IMR-90 (cell line): ENCODE measurements around the gene CNPY4. TPM values are rescaled to one million over a fixed set of nuclear protein-coding genes. Genes with fewer than 3 reads are reported as not detected.

Experiments
- ATAC-seq: fragments of 200-7000 bp; cut with Tn5 transposase; 2 replicates; pipeline ENCODE4 v1.9.1; 2020; ENCODE audit warnings: low read depth, mild to moderate bottlenecking, moderate library complexity
- BruUV-seq: library from RNA; stranded (reverse); fragments of 400-500 nt; replicated peaks from 2 replicates; lab custom pipeline; 2021; lab: Mats Ljungman, UMichigan
- CTCF ChIA-PET: fragments of 300-600 bp; formaldehyde crosslinking; extraction: SDS; loops from one replicate; lab custom pipeline; 2021; ENCODE audit warnings: antibody characterized with exemption; lab: Yijun Ruan, JAX
- POLR2A ChIA-PET: fragments of 300-600 bp; sonication (Branson Sonifier 250); formaldehyde crosslinking; loops from one replicate; lab custom pipeline; 2022; ENCODE audit warnings: antibody characterized with exemption; ENCODE audit not compliant: unreplicated experiment; lab: Charles Lee
- DNase-seq: peaks from one replicate; pipeline ENCODE4 v3.0.0; 2013
- H2AFZ ChIP-seq: replicated peaks from 2 replicates; pipeline ENCODE3; 2013; ENCODE audit warnings: low read length, mild to moderate bottlenecking; ENCODE audit not compliant: poor library complexity
- H2AK5ac ChIP-seq: 2 replicates; pipeline ENCODE4 v1.6.1; 2013; ENCODE audit warnings: low read depth, low read length, inconsistent platforms
- H2AK9ac ChIP-seq: replicated peaks from 2 replicates; pipeline ENCODE3; 2013; ENCODE audit warnings: mild to moderate bottlenecking, low read depth, low read length, moderate library complexity; ENCODE audit not compliant: poor library complexity
- H2BK120ac ChIP-seq: 2 replicates; pipeline ENCODE4 v1.6.1; 2013; ENCODE audit warnings: low read depth, low read length, inconsistent platforms
- H2BK15ac ChIP-seq: 3 replicates; pipeline ENCODE4 v1.6.1; 2013; ENCODE audit warnings: low read depth, low read length, inconsistent platforms
- H2BK20ac ChIP-seq: 2 replicates; pipeline ENCODE4 v1.6.1; 2013; ENCODE audit warnings: low read depth, mild to moderate bottlenecking, inconsistent platforms, low read length, moderate library complexity
- H2BK5ac ChIP-seq: 2 replicates; pipeline ENCODE4 v1.6.1; 2013; ENCODE audit warnings: mild to moderate bottlenecking, low read depth, low read length, inconsistent platforms; ENCODE audit not compliant: poor library complexity, severe bottlenecking
- H3K14ac ChIP-seq: replicated peaks from 2 replicates; pipeline ENCODE4 v1.6.1; 2013; ENCODE audit warnings: low read depth, low read length, inconsistent platforms
- H3K18ac ChIP-seq: 2 replicates; pipeline ENCODE4 v1.6.1; 2013; ENCODE audit warnings: low read depth, low read length, control low read depth
- H3K23ac ChIP-seq: 2 replicates; pipeline ENCODE4 v1.6.1; 2013; ENCODE audit warnings: low read depth, low read length, inconsistent platforms
- H3K27ac ChIP-seq: 2 replicates; pipeline ENCODE4 v1.5.1; 2013; ENCODE audit warnings: mild to moderate bottlenecking, control low read depth, low read length; ENCODE audit not compliant: insufficient read depth
- H3K27me3 ChIP-seq: 2 replicates; pipeline ENCODE4 v1.6.1; 2013; ENCODE audit warnings: low read length; ENCODE audit not compliant: control insufficient read depth, insufficient read depth
- H3K36me3 ChIP-seq: 2 replicates; pipeline ENCODE4 v1.6.1; 2013; ENCODE audit warnings: low read length, mixed read lengths; ENCODE audit not compliant: control insufficient read depth, insufficient read depth
- H3K4ac ChIP-seq: 2 replicates; pipeline ENCODE4 v1.6.1; 2013; ENCODE audit warnings: low read depth, low read length, inconsistent platforms
- H3K4me1 ChIP-seq: 2 replicates; pipeline ENCODE4 v1.6.1; 2013; ENCODE audit warnings: low read length, mixed read lengths; ENCODE audit not compliant: control insufficient read depth, insufficient read depth
- H3K4me2 ChIP-seq: 2 replicates; pipeline ENCODE4 v1.6.1; 2013; ENCODE audit warnings: low read depth, mild to moderate bottlenecking, control low read depth, low read length, moderate library complexity
- H3K4me3 ChIP-seq: 2 replicates; pipeline ENCODE4 v1.5.1; 2013; ENCODE audit warnings: low read depth, mild to moderate bottlenecking, control low read depth, low read length, moderate library complexity; ENCODE audit not compliant: insufficient read depth
- H3K56ac ChIP-seq: 2 replicates; pipeline ENCODE4 v1.6.1; 2013; ENCODE audit warnings: low read length, inconsistent platforms; ENCODE audit not compliant: insufficient read depth; ENCODE audit errors: extremely low read depth
- H3K79me1 ChIP-seq, 2 experiments: 2 replicates each; pipeline ENCODE4 v1.6.1; 2013; ENCODE audit warnings: low read length in 2 of 2, inconsistent platforms in 1 of 2, low read depth in 1 of 2
- H3K9ac ChIP-seq: 2 replicates; pipeline ENCODE4 v1.6.1; 2013; ENCODE audit warnings: low read depth, low read length, control low read depth
- H3K9me1 ChIP-seq: 2 replicates; pipeline ENCODE4 v1.6.1; 2013; ENCODE audit warnings: low read length, inconsistent platforms; ENCODE audit not compliant: insufficient read depth
- H3K9me3 ChIP-seq: 2 replicates; pipeline ENCODE4 v1.6.1; 2013; ENCODE audit warnings: low read length; ENCODE audit not compliant: control insufficient read depth, insufficient read depth
- H4K20me1 ChIP-seq: 2 replicates; pipeline ENCODE4 v1.6.1; 2013; ENCODE audit warnings: low read length, inconsistent platforms; ENCODE audit not compliant: insufficient read depth
- H4K5ac ChIP-seq: 2 replicates; pipeline ENCODE4 v1.6.1; 2013; ENCODE audit warnings: mild to moderate bottlenecking, low read depth, low read length, control low read depth
- H4K8ac ChIP-seq, 2 experiments: 2 replicates each; pipeline ENCODE4 v1.6.1; 2013; ENCODE audit warnings: low read depth in 2 of 2, low read length in 2 of 2, control low read depth in 1 of 2, inconsistent platforms in 1 of 2
- H4K91ac ChIP-seq: 2 replicates; pipeline ENCODE4 v1.6.1; 2013; ENCODE audit warnings: low read depth, low read length, inconsistent platforms; ENCODE audit not compliant: insufficient read depth
- BHLHE40 ChIP-seq: fragments of 150-350 bp; IDR thresholded peaks from 2 replicates; pipeline ENCODE4 v1.6.1; 2016; ENCODE audit warnings: mild to moderate bottlenecking, low read depth, low read length
- ELK1 ChIP-seq: fragments of 150-350 bp; IDR thresholded peaks from 2 replicates; pipeline ENCODE4 v1.6.1; 2016; ENCODE audit warnings: low read depth, mild to moderate bottlenecking, low read length, moderate library complexity, borderline replicate concordance
- MAZ ChIP-seq: IDR thresholded peaks from 2 replicates; pipeline ENCODE4 v1.6.1; 2012; ENCODE audit warnings: low read depth, mild to moderate bottlenecking, low read length, improper control_type of control experiment, moderate library complexity, borderline replicate concordance
- POLR2A ChIP-seq: IDR thresholded peaks from 2 replicates; pipeline ENCODE4 v1.6.1; 2012; ENCODE audit warnings: mild to moderate bottlenecking, low read depth, low read length
- RAD21 ChIP-seq: IDR thresholded peaks from 2 replicates; pipeline ENCODE4 v1.6.1; 2012; ENCODE audit warnings: low read length, improper control_type of control experiment
- RFX5 ChIP-seq: IDR thresholded peaks from 2 replicates; pipeline ENCODE4 v1.8.0; 2012; ENCODE audit warnings: low read depth, mild to moderate bottlenecking, low read length, moderate library complexity
- USF2 ChIP-seq: fragments of 150-350 bp; IDR thresholded peaks from 2 replicates; pipeline ENCODE4 v1.6.1; 2017; ENCODE audit warnings: mild to moderate bottlenecking, antibody characterized with exemption, low read length, low read depth
- WGBS, 2 experiments: methylation state at CpG; one replicate each; pipeline versions ENCODE4 v1.1.5 to v1.1.7; 2013; ENCODE audit warnings: missing lambda C conversion rate in 2 of 2; ENCODE audit not compliant: insufficient read length in 1 of 2; ENCODE audit errors: extremely low coverage in 2 of 2; 5-methylcytosine and 5-hydroxymethylcytosine counted together
- dilution Hi-C: fragments of 300-500 bp; cut with HindIII; formaldehyde crosslinking; loops from one replicate; pipeline ENCODE4 v1.14.3; 2018; ENCODE audit warnings: low sequenced_read_pairs; ENCODE audit not compliant: unreplicated experiment
- in situ Hi-C: fragments of 300-500 bp; cut with MboI; formaldehyde crosslinking; loops from 3 replicates; pipeline ENCODE4 v1.14.3; 2019; ENCODE audit warnings: low sequenced_read_pairs, inconsistent platforms, mixed read lengths
- intact Hi-C: fragments of 100-400 bp; cut with micrococcal nuclease; formaldehyde crosslinking; loops from 2 replicates; pipeline ENCODE4 v1.10.0; 2022
- polyA plus RNA-seq, 3 experiments: library from polyadenylated mRNA; depleted of rRNA; stranded (reverse); fragments of >200 nt; gene quantifications; 2 replicates each; pipeline ENCODE4 v1.2.3, GENCODE V29; 2012; ENCODE audit warnings: low replicate concordance in 1 of 3
- total RNA-seq: library from RNA; depleted of rRNA; stranded (reverse); fragments of >200 nt; gene quantifications from 2 replicates; pipeline ENCODE4 v1.2.3, GENCODE V29; 2012

The CNPY4 gene
- total and polyA plus RNA-seq, 2 of the 4 experiments (the other 2 are of a cell fraction): 13.3 to 21.9 TPM

- no peak overlapping the region for H3K4ac ChIP-seq
- H3K27me3 ChIP-seq: no peaks in the 10 kb centered on the region
- no peaks in the 10 kb centered on the region for H3K9me1 ChIP-seq
- ATAC-seq (no peak), DNase-seq (no peak)
- H3K18ac ChIP-seq: no peak overlapping the region
- no peak overlapping the region for H2BK120ac ChIP-seq
- peaks cover 67% of the 10 kb centered on the region for H3K36me3 ChIP-seq
- H3K4me1 ChIP-seq: peaks cover 2% of the 10 kb centered on the region; the same call in 1 of the 2 replicates
- no peak overlapping the region for H4K91ac ChIP-seq
- no peaks in the 10 kb centered on the region; the same call in 1 of the 2 replicates for H4K20me1 ChIP-seq
- no peak overlapping the region for H4K5ac ChIP-seq
- ChIA-PET POLR2A (no interaction called here), CTCF (interaction anchor here (0.5 kb wide), 1 partner anchor 39 kb away, joined by 4 read pairs; no protein-coding TSS in a partner anchor)
- peaks cover 18 to 27% of the 10 kb centered on the region in 2 experiments; a peak in 3 of 4 replicates for H3K79me1 ChIP-seq
- no peak overlapping the region for H2AFZ ChIP-seq
- H2BK20ac ChIP-seq: no peak overlapping the region
- H2AK9ac ChIP-seq: no peak overlapping the region
- H3K4me3 ChIP-seq: no peak overlapping the region
- no peak overlapping the region for H3K56ac ChIP-seq
- no TSS peak for BruUV-seq
- no peak overlapping the region for H2BK15ac ChIP-seq
- H3K4me2 ChIP-seq: no peak overlapping the region
- intact Hi-C loops: no loop called here
- H3K27ac ChIP-seq: no peak overlapping the region
- no peak overlapping the region for H3K9ac ChIP-seq
- no CpG with 5 or more reads among the region's 5 CpGs for WGBS, 2 experiments
- no peak for TF ChIP-seq RFX5
- TF ChIP-seq MAZ: no peak
- TF ChIP-seq RAD21: no peak
- no peak for TF ChIP-seq POLR2A
- TF ChIP-seq BHLHE40: no peak
- no peak for TF ChIP-seq USF2
- TF ChIP-seq ELK1: no peak
- H3K14ac ChIP-seq: no peak overlapping the region
- dilution Hi-C loops: no loop called here
- no peak overlapping the region for H3K23ac ChIP-seq
- H2BK5ac ChIP-seq: no peak overlapping the region
- no peak overlapping the region for H2AK5ac ChIP-seq
- H4K8ac ChIP-seq: no peak overlapping the region
- in situ Hi-C loops: no loop called here
- H3K9me3 ChIP-seq: peaks cover 62% of the 10 kb centered on the region
These were observed 49.4 kb upstream of the CNPY4 start for GRCh38 chr7:100069991-100070390.
